ENCODE data around the gene PLXDC1. TPM values are rescaled to one million over a fixed set of nuclear protein-coding genes. Genes with fewer than 3 reads are reported as not detected.
"Not testable (repeated sequence)": the region's sequence is repeated elsewhere in the genome, so short reads cannot be mapped to it uniquely, and the experiment has no call there.

Gene PLXDC1
- total RNA-seq, 2 donors from 2014 or later: 6.5 TPM; not detected in 1

DNA sequence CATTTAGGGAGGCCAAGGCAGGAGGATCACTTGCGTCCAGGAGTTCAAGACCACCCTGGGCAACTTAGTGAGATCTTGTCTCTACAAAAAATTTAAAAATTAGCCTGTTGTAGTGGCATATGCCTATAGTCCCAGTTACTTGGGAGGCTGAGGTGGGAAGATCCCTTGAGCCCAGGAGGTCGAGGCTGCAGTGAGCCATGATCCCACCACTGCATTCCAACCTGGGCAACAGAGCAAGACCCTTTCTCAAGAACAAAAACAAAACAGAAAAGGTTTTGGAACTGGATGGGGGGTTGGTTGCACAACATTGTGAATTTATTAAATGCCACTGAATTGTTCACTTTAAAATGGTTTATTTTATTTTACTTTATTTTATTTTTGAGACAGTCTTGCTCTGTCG, 21.2 kb downstream of the PLXDC1 start:
- Histone ChIP-seq H3K4me1 (no peaks in the 10 kb centered on the region), H3K4me3 (no peak overlapping the region), H3K27me3 (no peaks in the 10 kb centered on the region), H3K36me3 (replicated peaks in 1 of 2; ENCODE audit: insufficient read depth in 1 of 2, low read depth in 2 of 2) (no peaks in the 10 kb centered on the region), H3K27ac (no peak overlapping the region), H3K9me3 (no peaks in the 10 kb centered on the region)
- intact Hi-C loops (cut with DNase I): no loop called here
- DNase-seq (no peak), ATAC-seq (no peak)
- 85 to 86% methylated on average over 3 of the region's 3 CpGs for WGBS, 2 donors
- TF ChIP-seq POLR2A (IDR thresholded peaks at IDR 0.05): no peak
- no peak for TF ChIP-seq CTCF (IDR thresholded peaks at IDR 0.05)

DNA sequence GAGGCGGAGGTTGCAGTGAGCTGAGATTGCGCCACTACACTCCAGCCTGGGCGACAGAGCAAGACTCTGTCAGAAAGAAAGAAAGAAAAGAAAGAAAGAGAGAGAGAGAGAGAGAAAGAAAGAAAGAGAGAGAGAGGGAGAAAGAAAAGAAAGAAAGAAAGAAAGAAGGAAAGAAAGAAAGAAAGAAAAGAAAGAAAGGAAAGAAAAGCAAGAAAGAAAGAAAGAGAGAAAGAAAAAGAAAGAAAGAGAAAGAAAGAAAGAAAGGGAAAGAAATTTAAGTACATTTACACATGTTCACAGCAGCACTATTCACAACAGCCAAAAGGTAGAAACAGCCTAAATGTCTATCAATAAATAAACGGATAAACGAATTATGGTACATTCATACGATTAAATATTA, 21.9 kb downstream of the PLXDC1 start:
- 74 to 75% methylated on average over 6 of the region's 6 CpGs for WGBS, 2 donors
- H3K27ac ChIP-seq; DNase-seq; H3K27me3 ChIP-seq; H3K36me3 ChIP-seq (replicated peaks in 1 of 2; ENCODE audit: insufficient read depth in 1 of 2, low read depth in 2 of 2); ATAC-seq; H3K9me3 ChIP-seq; H3K4me1 ChIP-seq; intact Hi-C loops (cut with DNase I); H3K4me3 ChIP-seq: not testable (repeated sequence)

- DNase-seq: no peak
- Histone ChIP-seq H3K27me3 (no peaks in the 10 kb centered on the region), H3K9me3 (no peaks in the 10 kb centered on the region)
Observed at GRCh38 chr17:39126436-39126835, 25.0 kb downstream of the PLXDC1 start.

DNA sequence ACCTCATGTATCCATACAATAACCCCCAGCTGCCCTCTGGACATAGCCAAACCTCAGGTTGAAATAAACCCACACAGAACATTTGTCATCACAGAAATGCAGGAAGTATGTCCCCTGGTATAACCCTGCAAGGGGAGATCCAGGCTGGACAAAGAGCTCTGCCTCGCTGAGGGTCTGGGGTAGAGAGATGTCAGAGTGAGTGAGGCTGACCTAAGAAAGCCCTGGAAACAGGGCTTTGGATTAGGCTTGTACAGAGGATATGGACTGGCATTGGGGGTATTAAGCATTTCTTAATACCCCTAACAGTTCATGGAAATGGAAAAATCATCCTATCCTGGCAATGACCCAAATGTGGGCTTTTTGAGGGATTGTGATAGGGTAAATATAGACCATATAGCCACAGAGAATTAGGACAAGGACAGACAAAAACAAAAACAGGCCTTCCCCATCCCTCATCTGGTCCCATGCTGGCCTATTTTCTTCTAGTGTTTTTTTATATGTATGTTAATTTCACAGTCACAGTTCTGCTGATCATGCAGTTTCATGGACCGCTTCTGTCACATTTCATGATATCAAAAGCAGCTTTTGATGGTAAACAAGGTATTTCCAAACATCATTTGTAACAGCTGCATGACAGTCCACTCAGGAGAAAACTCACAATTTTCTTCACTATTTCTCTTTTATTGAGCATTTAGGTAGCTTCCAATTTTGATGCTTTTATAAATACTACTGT, 26.1 kb downstream of the PLXDC1 start:
- ATAC-seq (no peak), DNase-seq (no peak)
- Histone ChIP-seq H3K27ac (no peak overlapping the region), H3K4me1 (no peaks in the 10 kb centered on the region), H3K27me3 (no peaks in the 10 kb centered on the region), H3K4me3 (no peak overlapping the region), H3K36me3 (replicated peaks in 1 of 2; ENCODE audit: insufficient read depth in 1 of 2, low read depth in 2 of 2) (no peaks in the 10 kb centered on the region), H3K9me3 (no peaks in the 10 kb centered on the region)
- TF ChIP-seq CTCF (IDR thresholded peaks at IDR 0.05) (no peak), POLR2A (IDR thresholded peaks at IDR 0.05) (no peak)
- 94 to 96% methylated on average over 2 of the region's 2 CpGs for WGBS, 2 donors
- intact Hi-C loops (cut with DNase I): no loop called here

More at GRCh38 chr17:39126436-39126835, 25.0 kb downstream of the PLXDC1 start:
- Histone ChIP-seq H3K4me3 (no peak overlapping the region), H3K27ac (no peak overlapping the region), H3K36me3 (replicated peaks in 1 of 2; ENCODE audit: insufficient read depth in 1 of 2, low read depth in 2 of 2) (no peaks in the 10 kb centered on the region), H3K4me1 (no peaks in the 10 kb centered on the region)
- intact Hi-C loops (cut with DNase I): no loop called here
- ATAC-seq: no peak
- WGBS, 2 donors: 67 to 71% methylated on average over 6 of the region's 6 CpGs
- no peak for TF ChIP-seq POLR2A (IDR thresholded peaks at IDR 0.05)
- TF ChIP-seq CTCF (IDR thresholded peaks at IDR 0.05): no peak

DNA sequence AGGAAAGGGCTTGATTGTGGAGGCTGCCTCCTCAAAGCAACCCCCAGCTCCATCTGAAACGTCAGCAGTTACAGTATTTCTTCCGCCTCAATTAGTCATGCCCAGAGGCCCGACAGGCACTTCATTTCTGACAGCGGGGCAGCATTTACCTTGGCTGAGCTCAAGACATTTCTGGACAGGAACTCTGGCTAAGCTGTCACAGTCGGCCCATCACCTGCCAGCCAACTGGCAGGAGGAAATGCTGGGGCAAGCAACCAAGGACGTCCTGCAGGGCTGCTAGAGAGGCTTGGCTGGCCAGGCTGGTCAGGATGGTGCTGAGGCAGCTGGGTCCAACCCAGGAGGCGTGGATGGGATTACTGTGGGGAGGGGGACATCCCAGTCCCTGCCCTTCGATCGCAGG, 27.8 kb downstream of the PLXDC1 start:
- H3K9me3 ChIP-seq: no peaks in the 10 kb centered on the region
- no peak overlapping the region for H3K4me3 ChIP-seq
- H3K4me1 ChIP-seq: no peaks in the 10 kb centered on the region
- no peak overlapping the region for H3K27ac ChIP-seq
- no peaks in the 10 kb centered on the region for H3K27me3 ChIP-seq
- TF ChIP-seq POLR2A (IDR thresholded peaks at IDR 0.05) (no peak), CTCF (IDR thresholded peaks at IDR 0.05) (peak in 1 of 7 experiments; percentile 19)
- 0 to 69% methylated on average over 1 to 9 of the region's 9 CpGs for WGBS, 2 donors
- ATAC-seq (peak; percentile 24), DNase-seq (peak in 3 of 4 donors; percentile 20 to 76 (median 39))
- no peaks in the 10 kb centered on the region for H3K36me3 ChIP-seq (replicated peaks in 1 of 2; ENCODE audit: insufficient read depth in 1 of 2, low read depth in 2 of 2)
- intact Hi-C loops (cut with DNase I): no loop called here

Data from body of pancreas (tissue), 4 donors.